ENCODE measurements around the gene PON2. TPM values are rescaled to one million over a fixed set of nuclear protein-coding genes. Genes with fewer than 3 reads are reported as not detected.

PON2 gene
- total RNA-seq, 1 experiment from 2014 or later: 50.3 TPM

DNA sequence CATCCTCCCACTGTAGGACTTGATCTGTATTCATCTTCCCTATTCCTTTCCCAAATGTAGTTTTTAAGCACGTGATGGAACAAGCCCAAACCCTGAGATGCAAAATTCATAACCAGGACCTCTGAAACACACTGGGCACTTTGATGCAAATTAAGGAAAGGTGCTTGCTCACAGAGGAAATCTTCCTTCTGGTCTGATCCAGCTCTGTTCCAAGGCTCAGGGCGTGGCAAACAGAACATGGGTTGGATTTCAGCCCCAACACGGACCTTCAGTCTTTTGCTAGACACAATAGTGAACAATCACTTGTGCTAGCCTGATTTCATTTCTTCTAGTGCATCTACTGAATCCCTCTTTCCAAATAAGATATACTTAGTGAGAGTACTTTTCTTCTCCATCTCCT lies 66.6 kb downstream of the PON2 start:
- no TSS peak for BruUV-seq (replicated peaks)
- H3K9me2 ChIP-seq (ENCODE audit: insufficient read depth): no peaks in the 10 kb centered on the region
- H3K79me2 ChIP-seq (ENCODE audit: low read depth): no peaks in the 10 kb centered on the region
- no peaks in the 10 kb centered on the region for H3K9me3 ChIP-seq (ENCODE audit: insufficient read depth, low read depth)
- peak overlapping the region; percentile 26; the same call in 1 of the 2 replicates for H3K4me2 ChIP-seq
- DNase-seq: no peak
- ChIA-PET POLR2A (ENCODE audit: unreplicated experiment) (no interaction called here), CTCF (no interaction called here)
- H3K4me1 ChIP-seq (replicated peaks; ENCODE audit: insufficient read depth): peaks cover 16% of the 10 kb centered on the region
- H4K20me1 ChIP-seq (ENCODE audit: insufficient read depth): no peaks in the 10 kb centered on the region
- peaks cover 4% of the 10 kb centered on the region; the same call in 1 of the 2 replicates for H3F3A ChIP-seq (ENCODE audit: insufficient read depth, low read depth)
- no peak overlapping the region for H3K4me3 ChIP-seq
- TF ChIP-seq, protein P1, sequence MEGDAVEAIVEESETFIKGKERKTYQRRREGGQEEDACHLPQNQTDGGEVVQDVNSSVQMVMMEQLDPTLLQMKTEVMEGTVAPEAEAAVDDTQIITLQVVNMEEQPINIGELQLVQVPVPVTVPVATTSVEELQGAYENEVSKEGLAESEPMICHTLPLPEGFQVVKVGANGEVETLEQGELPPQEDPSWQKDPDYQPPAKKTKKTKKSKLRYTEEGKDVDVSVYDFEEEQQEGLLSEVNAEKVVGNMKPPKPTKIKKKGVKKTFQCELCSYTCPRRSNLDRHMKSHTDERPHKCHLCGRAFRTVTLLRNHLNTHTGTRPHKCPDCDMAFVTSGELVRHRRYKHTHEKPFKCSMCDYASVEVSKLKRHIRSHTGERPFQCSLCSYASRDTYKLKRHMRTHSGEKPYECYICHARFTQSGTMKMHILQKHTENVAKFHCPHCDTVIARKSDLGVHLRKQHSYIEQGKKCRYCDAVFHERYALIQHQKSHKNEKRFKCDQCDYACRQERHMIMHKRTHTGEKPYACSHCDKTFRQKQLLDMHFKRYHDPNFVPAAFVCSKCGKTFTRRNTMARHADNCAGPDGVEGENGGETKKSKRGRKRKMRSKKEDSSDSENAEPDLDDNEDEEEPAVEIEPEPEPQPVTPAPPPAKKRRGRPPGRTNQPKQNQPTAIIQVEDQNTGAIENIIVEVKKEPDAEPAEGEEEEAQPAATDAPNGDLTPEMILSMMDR (conservative IDR thresholded peaks at IDR 0.05): no peak
- TF ChIP-seq EZH2 (IDR thresholded peaks at IDR 0.05; ENCODE audit: low read depth): no peak
- intact Hi-C loops (cut with micrococcal nuclease; ENCODE audit: unreplicated experiment): no loop called here
- no peaks in the 10 kb centered on the region for H3K27me3 ChIP-seq (ENCODE audit: insufficient read depth, low read depth)
- H3K36me3 ChIP-seq (ENCODE audit: low read depth): no peaks in the 10 kb centered on the region
- no peak overlapping the region for H2AFZ ChIP-seq
- H3K27ac ChIP-seq: 0 out of 2 replicates have a peak overlapping the region, but pooled peaks have one; percentile 7

DNA sequence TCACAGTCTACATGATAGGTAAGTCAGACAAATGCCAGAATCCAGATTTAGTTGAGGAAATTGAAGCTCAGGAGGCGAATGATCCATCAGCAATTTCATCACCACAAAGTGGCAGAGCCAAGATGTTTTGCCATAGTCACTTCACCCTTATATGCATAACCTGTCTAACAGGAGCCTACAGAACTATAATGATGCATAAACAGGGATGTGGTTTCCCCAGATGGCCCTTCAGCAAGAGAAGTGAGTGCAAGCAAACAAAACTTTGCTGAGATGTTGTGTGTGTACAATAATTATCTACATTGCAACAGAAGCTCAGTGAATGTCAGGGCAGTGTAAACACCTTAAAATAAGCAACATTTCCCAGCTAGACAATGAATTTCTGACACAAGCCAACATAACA lies 67.2 kb downstream of the PON2 start:
- no peak overlapping the region for H2AFZ ChIP-seq
- peaks cover 4% of the 10 kb centered on the region; the same call in 1 of the 2 replicates for H3F3A ChIP-seq (ENCODE audit: insufficient read depth, low read depth)
- no peaks in the 10 kb centered on the region for H3K36me3 ChIP-seq (ENCODE audit: low read depth)
- H3K9me2 ChIP-seq (ENCODE audit: insufficient read depth): no peaks in the 10 kb centered on the region
- H3K27me3 ChIP-seq (ENCODE audit: insufficient read depth, low read depth): no peaks in the 10 kb centered on the region
- H3K27ac ChIP-seq: 0 out of 2 replicates have a peak overlapping the region, but pooled peaks have one; percentile 7
- no TSS peak for BruUV-seq (replicated peaks)
- H3K4me1 ChIP-seq (replicated peaks; ENCODE audit: insufficient read depth): peaks cover 16% of the 10 kb centered on the region
- intact Hi-C loops (cut with micrococcal nuclease; ENCODE audit: unreplicated experiment): no loop called here
- peak in 1 of 2 experiments; percentile 85 for DNase-seq
- no peak overlapping the region for H3K4me3 ChIP-seq
- ChIA-PET CTCF (no interaction called here), POLR2A (ENCODE audit: unreplicated experiment) (no interaction called here)
- H4K20me1 ChIP-seq (ENCODE audit: insufficient read depth): no peaks in the 10 kb centered on the region
- H3K4me2 ChIP-seq: peak overlapping the region; percentile 26; the same call in 1 of the 2 replicates
- H3K9me3 ChIP-seq (ENCODE audit: insufficient read depth, low read depth): no peaks in the 10 kb centered on the region
- TF ChIP-seq EZH2 (IDR thresholded peaks at IDR 0.05; ENCODE audit: low read depth): no peak
- TF ChIP-seq, protein P1 (conservative IDR thresholded peaks at IDR 0.05): no peak
- no peaks in the 10 kb centered on the region for H3K79me2 ChIP-seq (ENCODE audit: low read depth)

DNA sequence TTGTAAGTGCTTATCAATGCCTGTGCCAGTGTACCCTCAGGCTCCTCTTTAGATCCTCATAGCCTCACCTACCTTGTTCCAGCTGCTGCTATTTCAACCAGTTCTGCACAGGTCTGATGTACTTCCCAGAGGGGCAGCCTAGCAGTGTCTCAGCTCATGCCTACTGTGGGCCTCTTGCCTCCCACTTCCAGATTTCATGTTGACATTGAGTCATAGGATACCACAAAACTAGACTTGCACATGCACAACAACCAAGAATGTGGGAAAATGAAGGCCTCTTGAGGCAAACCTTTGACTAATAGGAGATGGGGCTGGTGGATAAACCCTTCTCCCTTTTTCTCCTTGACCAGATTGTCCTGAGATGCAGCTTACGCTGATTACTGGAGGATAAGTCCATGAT lies 69.7 kb downstream of the PON2 start:
- CTCF ChIA-PET: no interaction called here
- no peaks in the 10 kb centered on the region for H4K20me1 ChIP-seq (ENCODE audit: insufficient read depth)
- POLR2A ChIA-PET (ENCODE audit: unreplicated experiment): no interaction called here

More for the DNA sequence above, 69.7 kb downstream of the PON2 start:
- H3F3A ChIP-seq (ENCODE audit: insufficient read depth, low read depth): peaks cover 4% of the 10 kb centered on the region; the same call in 1 of the 2 replicates
- no peaks in the 10 kb centered on the region for H3K79me2 ChIP-seq (ENCODE audit: low read depth)
- DNase-seq: no peak
- H3K4me3 ChIP-seq: no peak overlapping the region
- BruUV-seq (replicated peaks): no TSS peak
- H3K36me3 ChIP-seq (ENCODE audit: low read depth): no peaks in the 10 kb centered on the region
- H3K27ac ChIP-seq: no peak overlapping the region
- H3K9me3 ChIP-seq (ENCODE audit: insufficient read depth, low read depth): no peaks in the 10 kb centered on the region
- no peak overlapping the region for H3K4me2 ChIP-seq
- H3K27me3 ChIP-seq (ENCODE audit: insufficient read depth, low read depth): no peaks in the 10 kb centered on the region
- H3K4me1 ChIP-seq (replicated peaks; ENCODE audit: insufficient read depth): peaks cover 16% of the 10 kb centered on the region
- intact Hi-C loops (cut with micrococcal nuclease; ENCODE audit: unreplicated experiment): no loop called here
- TF ChIP-seq, protein P1 (conservative IDR thresholded peaks at IDR 0.05): no peak
- TF ChIP-seq EZH2 (IDR thresholded peaks at IDR 0.05; ENCODE audit: low read depth): no peak
- no peak overlapping the region for H2AFZ ChIP-seq
- H3K9me2 ChIP-seq (ENCODE audit: insufficient read depth): no peaks in the 10 kb centered on the region
